H1 (cell line): ENCODE data around the gene ZSWIM7. TPM values are rescaled to one million over a fixed set of nuclear protein-coding genes. Genes with fewer than 3 reads are reported as not detected.

Source experiments
- CTCF ChIA-PET: fragments of 300-600 bp; sonication (Branson Sonifier 250); formaldehyde crosslinking; loops from one replicate; lab custom pipeline; 2021; ENCODE audit not compliant: partially characterized antibody; lab: Charles Lee
- POLR2A ChIA-PET: fragments of 300-600 bp; sonication (Branson Sonifier 250); formaldehyde crosslinking; loops from one replicate; lab custom pipeline; 2021; ENCODE audit warnings: inconsistent platforms; ENCODE audit not compliant: partially characterized antibody; lab: Charles Lee
- DNase-seq, 2 experiments: peaks; one replicate each; pipeline versions ENCODE4 v3.0.0 to v3.0.0-alpha.2; 2010 to 2022; ENCODE audit warnings: low spot score in 2 of 2, low read depth in 1 of 2, mixed read lengths in 1 of 2
- FAIRE-seq: peaks from 2 replicates; lab custom pipeline; 2011; peaks lifted over from hg19 to GRCh38; lab: Jason Lieb, UNC
- H2AFZ ChIP-seq: 2 replicates; pipeline ENCODE4 v1.8.1; 2012; ENCODE audit warnings: low read length, inconsistent platforms
- H2AK5ac ChIP-seq: 2 replicates; pipeline ENCODE4 v1.6.1; 2013; ENCODE audit warnings: low read depth, low read length
- H2BK120ac ChIP-seq: replicated peaks from 2 replicates; pipeline ENCODE3; 2013; ENCODE audit warnings: low read depth, low read length, inconsistent platforms
- H2BK12ac ChIP-seq: 2 replicates; pipeline ENCODE4 v1.6.1; 2013; ENCODE audit warnings: low read depth, low read length
- H2BK15ac ChIP-seq: 2 replicates; pipeline ENCODE4 v1.6.1; 2013; ENCODE audit warnings: low read length
- H2BK20ac ChIP-seq: 2 replicates; pipeline ENCODE4 v1.6.1; 2013; ENCODE audit warnings: low read length
- H2BK5ac ChIP-seq: 2 replicates; pipeline ENCODE4 v1.6.1; 2013; ENCODE audit warnings: low read depth, low read length
- H3K14ac ChIP-seq: 2 replicates; pipeline ENCODE4 v1.6.1; 2013; ENCODE audit warnings: inconsistent platforms; ENCODE audit not compliant: insufficient read length
- H3K18ac ChIP-seq: 2 replicates; pipeline ENCODE4 v1.6.1; 2013; ENCODE audit warnings: low read length; ENCODE audit errors: extremely low read depth
- H3K23ac ChIP-seq: 2 replicates; pipeline ENCODE4 v1.6.1; 2013; ENCODE audit warnings: inconsistent platforms; ENCODE audit not compliant: insufficient read length
- H3K23me2 ChIP-seq: 2 replicates; pipeline ENCODE4 v1.6.1; 2013; ENCODE audit warnings: low read depth, low read length
- H3K27ac ChIP-seq: 2 replicates; pipeline ENCODE4 v1.6.1; 2011; ENCODE audit warnings: low read depth, low read length, inconsistent platforms
- H3K27me3 ChIP-seq, 4 experiments: replicated peaks in 1 of 4; 1 replicate in 1 of 4; 2 replicates in 3 of 4; pipeline versions ENCODE4 v1.6.1 to v1.8.1; 2011 to 2013; ENCODE audit warnings: low read length in 3 of 4, mild to moderate bottlenecking in 3 of 4, inconsistent platforms in 2 of 4, mixed read lengths in 2 of 4, moderate library complexity in 1 of 4; ENCODE audit not compliant: control insufficient read depth in 3 of 4, insufficient read depth in 3 of 4; ENCODE audit errors: extremely low read depth in 1 of 4
- H3K36me3 ChIP-seq, 4 experiments: 2 replicates each; pipeline versions ENCODE4 v1.6.1 to v1.8.1; 2011 to 2013; ENCODE audit warnings: mild to moderate bottlenecking in 4 of 4, low read length in 3 of 4, moderate library complexity in 2 of 4, control low read depth in 1 of 4, inconsistent platforms in 1 of 4; ENCODE audit not compliant: insufficient read depth in 4 of 4, control insufficient read depth in 2 of 4
- H3K4ac ChIP-seq: replicated peaks from 2 replicates; pipeline ENCODE3; 2013; ENCODE audit warnings: low read length, low read depth, mixed read lengths, inconsistent platforms; ENCODE audit not compliant: insufficient read length
- H3K4me1 ChIP-seq, 4 experiments: replicated peaks in 1 of 4; 1 replicate in 1 of 4; 2 replicates in 3 of 4; pipeline versions ENCODE4 v1.6.1 to v1.8.1; 2011 to 2013; ENCODE audit warnings: low read length in 3 of 4, inconsistent platforms in 2 of 4, mixed read lengths in 1 of 4; ENCODE audit not compliant: insufficient read depth in 4 of 4, control insufficient read depth in 3 of 4
- H3K4me2 ChIP-seq, 2 experiments: 2 replicates each; pipeline versions ENCODE4 v1.6.1 to v1.8.1; 2011 to 2013; ENCODE audit warnings: low read depth in 2 of 2, low read length in 2 of 2, control low read depth in 1 of 2, inconsistent platforms in 1 of 2, mild to moderate bottlenecking in 1 of 2; ENCODE audit not compliant: insufficient read depth in 1 of 2
- H3K4me3 ChIP-seq, 4 experiments: fragments of 200-600, 300-600 bp in 1 of 4; sonication (generic), shearing (Covaris generic), sonication (Bioruptor Twin) in 1 of 4; 2 replicates each; pipeline versions ENCODE4 v1.5.1 to v1.8.1; 2011 to 2016; ENCODE audit warnings: low read length in 4 of 4, low read depth in 3 of 4, control low read depth in 2 of 4, inconsistent platforms in 2 of 4, mild to moderate bottlenecking in 2 of 4, mixed read lengths in 1 of 4, moderate library complexity in 1 of 4; ENCODE audit not compliant: insufficient read depth in 2 of 4; ENCODE audit errors: extremely low read depth in 1 of 4
- H3K56ac ChIP-seq: replicated peaks from 2 replicates; pipeline ENCODE3; 2013; ENCODE audit warnings: low read depth, mild to moderate bottlenecking, mixed read lengths, low read length, inconsistent platforms; ENCODE audit not compliant: insufficient read length
- H3K79me1 ChIP-seq: 2 replicates; pipeline ENCODE4 v1.6.1; 2013; ENCODE audit warnings: low read depth, low read length, control low read depth
- H3K79me2 ChIP-seq, 2 experiments: 2 replicates each; pipeline versions ENCODE4 v1.6.1 to v1.8.1; 2012 to 2013; ENCODE audit warnings: low read length in 2 of 2, mild to moderate bottlenecking in 2 of 2, inconsistent platforms in 1 of 2; ENCODE audit not compliant: insufficient read depth in 2 of 2, control insufficient read depth in 1 of 2
- H3K9ac ChIP-seq, 4 experiments: replicated peaks in 1 of 4; 1 replicate in 1 of 4; 2 replicates in 3 of 4; pipeline versions ENCODE4 v1.6.1 to v1.8.1; 2011 to 2013; ENCODE audit warnings: low read depth in 3 of 4, low read length in 3 of 4, control low read depth in 2 of 4, mild to moderate bottlenecking in 2 of 4, moderate library complexity in 2 of 4, inconsistent platforms in 1 of 4; ENCODE audit errors: extremely low read depth in 1 of 4
- H3K9me3 ChIP-seq, 2 experiments: 2 replicates each; pipeline versions ENCODE4 v1.6.1 to v1.8.1; 2012 to 2013; ENCODE audit warnings: mild to moderate bottlenecking in 2 of 2, moderate library complexity in 2 of 2, control low read depth in 1 of 2, inconsistent platforms in 1 of 2, low read depth in 1 of 2, low read length in 1 of 2, mixed read lengths in 1 of 2; ENCODE audit not compliant: insufficient read depth in 2 of 2
- H4K20me1 ChIP-seq, 2 experiments: replicated peaks in 1 of 2; 2 replicates each; pipeline versions ENCODE3 to v1.8.1; 2011 to 2013; ENCODE audit warnings: inconsistent platforms in 2 of 2, low read length in 2 of 2, mild to moderate bottlenecking in 1 of 2; ENCODE audit not compliant: insufficient read depth in 2 of 2, control insufficient read depth in 1 of 2
- H4K5ac ChIP-seq: 2 replicates; pipeline ENCODE4 v1.6.1; 2013; ENCODE audit warnings: low read length, low read depth, mixed read lengths, inconsistent platforms; ENCODE audit not compliant: insufficient read length
- H4K8ac ChIP-seq: 2 replicates; pipeline ENCODE4 v1.8.0; 2013; ENCODE audit warnings: mild to moderate bottlenecking, moderate library complexity, low read length, inconsistent platforms; ENCODE audit not compliant: insufficient read depth; ENCODE audit errors: extremely low read depth
- H4K91ac ChIP-seq: replicated peaks from 2 replicates; pipeline ENCODE3; 2013; ENCODE audit warnings: low read length, mixed read lengths, inconsistent platforms; ENCODE audit not compliant: insufficient read length
- CTBP2 ChIP-seq: IDR thresholded peaks from 2 replicates; pipeline ENCODE4 v1.7.0; 2011; ENCODE audit warnings: borderline replicate concordance, mild to moderate bottlenecking, moderate library complexity, mixed read lengths, low read length; ENCODE audit not compliant: insufficient read depth, insufficient read length
- POLR2A ChIP-seq, 2 experiments: IDR thresholded peaks; 1 replicate in 1 of 2; 2 replicates in 1 of 2; pipeline ENCODE4 v1.6.1; 2011; ENCODE audit warnings: low read depth in 2 of 2, low read length in 2 of 2, mild to moderate bottlenecking in 2 of 2; ENCODE audit errors: control extremely low read depth in 1 of 2
- whole genome bisulfite sequencing, 2 experiments: shearing (Covaris generic) in 1 of 2; methylation state at CpG; one replicate each; pipeline versions ENCODE4 v1.1.6 to v1.1.7; 2013 to 2015; ENCODE audit warnings: low lambda C conversion rate in 2 of 2, mixed read lengths in 2 of 2, inconsistent platforms in 1 of 2, low coverage in 1 of 2, missing lambda C conversion rate in 1 of 2; ENCODE audit not compliant: insufficient replicate concordance in 2 of 2, insufficient coverage in 1 of 2, insufficient read length in 1 of 2; ENCODE audit errors: extremely low coverage in 1 of 2, missing lambda C conversion rate in 1 of 2; 5-methylcytosine and 5-hydroxymethylcytosine counted together
- polyA plus RNA-seq, 7 experiments: library from polyadenylated mRNA; depleted of rRNA in 3 of 7; stranded (reverse) in 5 of 7; unstranded in 2 of 7; fragments of >200 nt in 5 of 7; fragments of 200-250 nt in 2 of 7; gene quantifications; 1 replicate in 5 of 7; 2 replicates in 1 of 7; 4 replicates in 1 of 7; pipeline versions ENCODE4 v1.2.1 to v1.2.3, GENCODE V29; 2011 to 2013; ENCODE audit warnings: missing spikeins in 2 of 7, mixed read lengths in 2 of 7
- total RNA-seq: library from RNA; stranded (reverse); fragmentation: NEBNext Ultra II Directional; extraction: Animal tissue kit (Norgen Biotek cat#: 25700); gene quantifications from 2 replicates; pipeline ENCODE4 v1.2.1, GENCODE V29; 2021

ZSWIM7 gene
- total and polyA plus RNA-seq, 2 of the 8 experiments (the other 6 are each of a cell fraction or from before 2014, with no cell fraction given) = 39.3 to 57.7 TPM

DNA sequence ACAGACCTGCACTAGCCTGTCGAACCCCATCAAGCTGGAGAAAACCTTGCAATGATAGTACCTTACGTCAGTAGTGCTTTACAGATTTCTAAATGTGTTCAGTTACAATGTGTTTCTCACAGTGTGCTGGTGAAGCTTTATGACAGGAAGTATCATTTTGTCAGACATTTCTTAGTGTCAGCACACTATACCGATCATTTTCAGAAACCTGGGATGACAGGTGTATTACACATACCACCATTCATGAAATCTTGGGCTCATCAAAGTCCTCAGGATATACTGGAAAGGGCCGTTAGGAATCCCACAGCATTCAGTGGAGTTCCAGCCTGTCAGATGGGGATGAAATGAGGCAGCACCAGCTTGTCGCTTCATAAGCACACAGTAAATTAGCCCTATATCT, 27.4 kb upstream of the ZSWIM7 start:
- Histone ChIP-seq H3K4me2 (no peak overlapping the region), H3K4ac (no peak overlapping the region), H2BK5ac (no peak overlapping the region), H2AK5ac (no peak overlapping the region), H3K79me2 (peaks cover 0 to 6% of the 10 kb centered on the region in 2 experiments; a peak in 1 of 4 replicates), H3K36me3 (peaks cover 5 to 81% (median 52%) of the 10 kb centered on the region in 4 experiments), H2BK12ac (no peak overlapping the region), H3K9me3 (no peaks in the 10 kb centered on the region), H2BK20ac (no peak overlapping the region), H3K23ac (no peak overlapping the region), H2BK120ac (no peak overlapping the region), H3K27ac (no peak overlapping the region), H4K20me1 (peaks cover 5 to 8% of the 10 kb centered on the region in 2 experiments), H4K8ac (no peak overlapping the region), H3K4me1 (no peaks in the 10 kb centered on the region), H3K4me3 (no peak overlapping the region), H3K14ac (no peak overlapping the region), H2BK15ac (no peak overlapping the region), H3K79me1 (no peaks in the 10 kb centered on the region; the same call in 1 of the 2 replicates), H3K9ac (no peak overlapping the region), H3K18ac (no peak overlapping the region), H2AFZ (no peak overlapping the region), H4K5ac (no peak overlapping the region), H4K91ac (no peak overlapping the region), H3K56ac (no peak overlapping the region), H3K23me2 (no peaks in the 10 kb centered on the region), H3K27me3 (no peaks in the 10 kb centered on the region)
- 93% methylated on average over 5 of the region's 5 CpGs; no CpG with 5 or more reads in 1 of the 2 experiments for WGBS, 2 experiments
- DNase-seq (no peak), FAIRE-seq (no peak)
- CTCF ChIA-PET = no interaction called here
- POLR2A ChIA-PET = interaction anchor here (0.6 to 2.2 kb wide), 4 partner anchors 9 to 139 kb away, joined by 3 to 5 read pairs (median 4); no protein-coding TSS in a partner anchor
- TF ChIP-seq POLR2A (IDR thresholded peaks at IDR 0.05; ENCODE audit: control extremely low read depth in 1 of 2, low read depth in 2 of 2, low read length in 2 of 2) (peak in 1 of 2 experiments; percentile 31; a peak in 1 of 3 replicates), CTBP2 (no peak)
